Measurements from ENCODE around the gene FYCO1. TPM values are rescaled to one million over a fixed set of nuclear protein-coding genes. Genes with fewer than 3 reads are reported as not detected.

The FYCO1 gene
- total RNA-seq, 3 donors from 2014 or later (not counting 1 experiment from before 2014, with no cell fraction given) = 23.0 to 28.4 (median 27.5) TPM

- H3K27me3 ChIP-seq (ENCODE audit: control insufficient read depth, insufficient read depth, low read length) = no peaks in the 10 kb centered on the region
- H3K27ac ChIP-seq (ENCODE audit: low read length) = no peak overlapping the region
- no peak overlapping the region for H3K4me3 Mint-ChIP-seq
- H3K27ac Mint-ChIP-seq = no peak overlapping the region
- no peaks in the 10 kb centered on the region for H3K9me3 ChIP-seq (ENCODE audit: control insufficient read depth, insufficient read depth, low read length)
- peaks cover 50% of the 10 kb centered on the region for H3K4me1 ChIP-seq (ENCODE audit: control insufficient read depth, insufficient read depth, low read length)
- H3K4me3 ChIP-seq (ENCODE audit: low read length) = no peak overlapping the region
- ATAC-seq (no peak), DNase-seq (no peak)
- no peaks in the 10 kb centered on the region for H3K27me3 Mint-ChIP-seq (ENCODE audit: low read depth in 2 of 2)
- intact Hi-C loops (cut with micrococcal nuclease) = no loop called here
- H3K9me3 Mint-ChIP-seq = no peaks in the 10 kb centered on the region
- no peak for TF ChIP-seq CTCF (IDR thresholded peaks at IDR 0.05)
- peaks cover 9% of the 10 kb centered on the region for H3K36me3 Mint-ChIP-seq
- WGBS (ENCODE audit: insufficient coverage) = 94% methylated on average over 8 of the region's 8 CpGs
- peaks cover 28 to 40% of the 10 kb centered on the region in 2 donors for H3K4me1 Mint-ChIP-seq
- H3K36me3 ChIP-seq (ENCODE audit: control insufficient read depth, insufficient read depth, low read length) = peaks cover 43% of the 10 kb centered on the region
Measured at GRCh38 chr3:45984331-45985312, 11.0 kb downstream of the FYCO1 start.

GRCh38 chr3:45983770-45984169 is 11.9 kb downstream of the FYCO1 start:
- Mint-ChIP-seq H3K27ac (no peak overlapping the region), H3K36me3 (peaks cover 16% of the 10 kb centered on the region), H3K27me3 (ENCODE audit: low read depth in 2 of 2) (no peaks in the 10 kb centered on the region), H3K9me3 (no peaks in the 10 kb centered on the region), H3K4me3 (no peak overlapping the region), H3K4me1 (peaks cover 20 to 37% of the 10 kb centered on the region in 2 donors)
- H3K27ac ChIP-seq (ENCODE audit: low read length) = no peak overlapping the region
- no peak for TF ChIP-seq CTCF (IDR thresholded peaks at IDR 0.05)
- H3K4me1 ChIP-seq (ENCODE audit: control insufficient read depth, insufficient read depth, low read length) = peaks cover 51% of the 10 kb centered on the region
- H3K9me3 ChIP-seq (ENCODE audit: control insufficient read depth, insufficient read depth, low read length) = no peaks in the 10 kb centered on the region
- no peak for DNase-seq
- ATAC-seq = no peak
- no peaks in the 10 kb centered on the region for H3K27me3 ChIP-seq (ENCODE audit: control insufficient read depth, insufficient read depth, low read length)
- WGBS (ENCODE audit: insufficient coverage) = 73% methylated on average over 3 of the region's 3 CpGs
- intact Hi-C loops (cut with micrococcal nuclease) = no loop called here
- H3K36me3 ChIP-seq (ENCODE audit: control insufficient read depth, insufficient read depth, low read length) = peaks cover 49% of the 10 kb centered on the region
- no peak overlapping the region for H3K4me3 ChIP-seq (ENCODE audit: low read length)

GRCh38 chr3:45981346-45982074 is 14.1 kb downstream of the FYCO1 start:
- intact Hi-C loops (cut with micrococcal nuclease) = no loop called here
- peaks cover 22 to 39% of the 10 kb centered on the region in 2 donors for H3K4me1 Mint-ChIP-seq
- Histone ChIP-seq H3K4me1 (ENCODE audit: control insufficient read depth, insufficient read depth, low read length) (peaks cover 57% of the 10 kb centered on the region), H3K27ac (ENCODE audit: low read length) (no peak overlapping the region), H3K9me3 (ENCODE audit: control insufficient read depth, insufficient read depth, low read length) (no peaks in the 10 kb centered on the region), H3K4me3 (ENCODE audit: low read length) (no peak overlapping the region), H3K27me3 (ENCODE audit: control insufficient read depth, insufficient read depth, low read length) (no peaks in the 10 kb centered on the region), H3K36me3 (ENCODE audit: control insufficient read depth, insufficient read depth, low read length) (peaks cover 49% of the 10 kb centered on the region)
- peaks cover 28% of the 10 kb centered on the region for H3K36me3 Mint-ChIP-seq
- TF ChIP-seq CTCF (IDR thresholded peaks at IDR 0.05) = no peak
- H3K27me3 Mint-ChIP-seq (ENCODE audit: low read depth in 2 of 2) = no peaks in the 10 kb centered on the region
- ATAC-seq (no peak), DNase-seq (no peak)
- no peak overlapping the region for H3K27ac Mint-ChIP-seq
- H3K4me3 Mint-ChIP-seq = no peak overlapping the region
- H3K9me3 Mint-ChIP-seq = no peaks in the 10 kb centered on the region
- 64% methylated on average over 2 of the region's 2 CpGs for WGBS (ENCODE audit: insufficient coverage)

All from natural killer cell (primary cell).